HG03175 (cell line): ENCODE results near the gene COTL1.
A peak's percentile ranks its signal among the peaks of the same experiment; 100 is the strongest.

Experiments used
- ATAC-seq: cut with Tn5 transposase; IDR thresholded peaks from one replicate; pipeline ENCODE4 v1.9.1; 2021; ENCODE audit warnings: mild to moderate bottlenecking, moderate library complexity; ENCODE audit not compliant: unreplicated experiment

COTL1 gene

DNA sequence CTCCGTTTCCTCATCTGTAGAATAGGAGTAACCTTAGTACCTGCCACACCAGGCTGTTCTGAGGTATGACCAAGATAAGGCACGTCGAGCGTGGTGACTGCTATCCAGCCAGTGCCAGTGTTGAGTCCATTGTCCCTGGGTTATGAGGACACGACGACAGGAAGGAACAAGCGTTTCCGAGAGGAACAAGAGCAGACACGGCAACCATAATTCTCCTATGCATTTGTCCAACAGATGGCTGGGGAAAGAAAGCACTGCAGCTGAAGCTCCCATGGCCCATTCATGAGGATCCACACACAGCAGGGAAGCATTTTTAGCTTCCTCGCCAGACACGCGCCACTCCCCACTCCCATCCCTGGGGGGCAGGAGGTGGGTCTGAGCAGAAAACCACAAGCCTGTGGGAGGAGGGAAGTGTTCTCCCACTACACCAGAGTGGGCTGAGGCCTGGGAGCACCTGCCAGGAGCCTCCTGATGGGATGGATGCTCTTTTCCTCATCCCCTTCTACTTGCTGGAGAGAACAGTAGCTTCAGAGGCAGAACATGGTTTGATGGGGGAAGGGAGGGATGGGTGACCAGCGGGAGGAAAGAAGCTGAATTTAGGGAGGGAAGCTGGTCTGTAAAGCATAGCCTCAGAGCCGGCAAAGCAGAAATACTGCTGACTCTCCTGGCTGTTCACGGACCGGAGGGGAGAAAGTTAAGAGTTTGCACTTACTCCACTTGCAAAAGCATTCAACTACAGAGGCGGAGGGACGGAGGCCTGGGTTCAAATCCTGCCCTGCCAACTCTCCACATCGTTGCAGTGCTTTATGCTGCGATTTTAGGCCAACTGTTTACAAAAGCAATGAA, 2.7 kb downstream of the COTL1 start:
- ATAC-seq = no peak

DNA sequence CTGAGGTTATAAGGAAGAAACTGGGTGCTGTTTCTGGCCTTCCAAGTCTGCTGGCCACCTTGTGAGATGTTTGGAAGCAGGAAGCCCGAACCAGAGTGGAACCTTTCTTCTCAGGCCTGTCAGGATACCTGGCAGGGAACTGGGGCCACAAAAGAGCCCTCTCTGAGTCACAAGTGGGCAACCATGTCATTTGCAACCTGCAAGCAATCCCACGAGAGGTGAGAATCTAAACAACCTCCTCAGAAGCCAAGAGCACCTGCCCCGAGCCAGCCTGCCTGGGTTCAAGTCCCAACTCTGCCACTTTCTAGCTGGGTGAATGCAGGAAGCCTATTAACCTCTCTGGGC, 3.3 kb downstream of the COTL1 start:
- ATAC-seq = no peak

DNA sequence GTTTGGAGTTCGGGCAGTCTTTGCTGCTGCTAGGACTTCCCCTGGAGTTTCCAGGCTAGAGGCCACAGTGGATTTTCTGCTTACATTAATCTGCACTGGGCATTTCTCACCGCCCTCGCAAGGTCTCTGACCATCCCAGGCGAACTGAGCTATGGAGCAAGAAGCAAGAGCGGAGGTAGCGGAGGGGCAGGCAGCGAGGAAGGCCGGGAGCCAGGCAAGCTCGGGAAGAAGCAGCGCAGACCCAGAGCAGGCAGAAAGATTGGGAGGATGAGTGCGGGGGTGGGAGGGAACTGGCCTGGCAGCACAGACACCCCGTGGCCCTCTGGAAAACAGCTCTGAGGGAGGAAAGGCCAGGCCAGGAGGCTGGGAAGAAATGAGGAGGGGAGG, 3.8 kb downstream of the COTL1 start:
- no peak for ATAC-seq

DNA sequence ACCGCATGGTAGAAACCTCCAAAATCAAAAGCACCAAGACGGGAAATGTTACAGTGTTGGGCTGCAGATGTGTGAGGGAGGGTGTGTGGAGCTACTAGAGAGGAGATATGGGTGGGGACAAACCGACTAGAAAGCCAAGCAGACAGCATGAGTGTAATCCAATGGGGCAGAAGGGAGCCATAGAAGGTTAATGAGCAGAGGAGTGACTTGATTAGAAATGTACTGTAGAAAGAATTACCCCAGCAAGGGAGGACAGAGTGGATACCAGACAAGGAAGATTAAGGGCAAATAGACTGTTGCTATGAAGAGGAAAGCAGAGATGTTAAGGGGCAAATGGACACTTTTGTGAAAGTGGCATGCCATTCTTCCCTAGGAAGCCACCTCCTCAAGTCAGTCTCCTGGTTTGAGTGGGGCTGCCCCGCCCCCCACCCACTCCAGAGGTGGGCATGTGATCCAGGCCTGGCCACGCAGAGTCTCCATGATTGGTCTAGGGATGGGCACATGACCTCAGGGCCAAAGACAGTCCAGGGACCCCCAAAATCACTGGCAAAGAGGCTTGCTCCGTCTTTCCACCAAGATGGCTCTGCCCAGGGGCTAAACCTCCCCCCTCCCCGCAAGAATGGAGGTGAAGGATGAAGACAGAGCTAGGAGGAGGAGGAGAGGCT, 4.3 kb downstream of the COTL1 start:
- ATAC-seq = no peak

DNA sequence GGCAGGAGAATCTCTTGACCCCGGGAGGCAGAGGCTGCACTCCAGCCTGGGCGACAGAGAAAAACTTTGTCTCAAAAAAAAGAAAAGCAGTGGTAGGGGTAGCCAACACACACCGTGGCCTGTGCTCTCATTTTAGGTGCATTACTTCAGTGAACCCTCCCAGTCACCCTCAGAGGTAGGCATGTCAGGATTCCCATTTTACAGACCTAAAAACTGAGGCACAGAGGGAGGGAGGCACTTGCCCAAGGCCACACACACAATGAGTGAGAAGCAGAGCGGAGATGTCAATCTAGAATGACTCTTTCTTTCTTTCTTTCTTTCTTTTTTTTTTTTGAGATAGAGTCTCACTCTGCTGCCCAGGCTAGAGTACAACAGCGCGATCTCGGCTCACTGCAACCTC, 5.2 kb downstream of the COTL1 start:
- ATAC-seq = no peak

DNA sequence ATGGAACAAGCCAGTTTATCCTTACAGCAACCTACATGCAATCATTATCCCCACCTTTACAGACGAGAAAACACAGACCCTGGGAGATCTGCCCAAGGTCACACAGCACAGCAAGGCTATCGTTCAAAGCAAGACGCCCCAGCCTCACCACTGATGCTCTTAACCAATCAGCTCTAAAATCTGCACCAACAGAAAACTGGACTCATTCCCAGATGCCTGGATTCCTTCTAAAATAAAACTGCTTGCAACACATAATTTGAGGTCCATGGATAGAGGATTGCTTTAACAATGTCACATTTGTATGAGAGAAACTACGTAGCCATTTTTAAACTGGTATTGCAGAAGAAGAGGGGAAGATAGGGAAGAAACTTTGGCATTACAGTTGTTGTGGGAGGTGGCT, 6.8 kb downstream of the COTL1 start:
- ATAC-seq = no peak

DNA sequence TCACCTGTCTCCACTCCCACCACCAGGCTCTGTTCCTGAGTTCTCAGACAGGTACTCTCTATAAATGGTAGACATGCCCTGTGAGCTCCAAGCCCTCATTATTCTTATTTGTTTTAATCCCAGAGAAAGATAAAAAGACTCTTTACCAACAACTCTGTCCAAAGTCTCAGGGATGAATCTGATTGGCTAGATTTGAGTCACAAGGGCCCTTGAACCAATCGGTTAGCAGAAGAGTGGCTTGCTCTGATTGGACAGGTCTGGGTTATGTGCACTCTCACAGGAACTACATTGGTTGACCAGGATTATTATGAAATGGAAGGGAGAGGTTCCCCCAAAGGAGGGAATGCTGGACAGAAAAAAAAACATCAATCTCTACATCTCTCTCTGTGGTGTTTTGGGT, 7.5 kb downstream of the COTL1 start:
- no peak for ATAC-seq

DNA sequence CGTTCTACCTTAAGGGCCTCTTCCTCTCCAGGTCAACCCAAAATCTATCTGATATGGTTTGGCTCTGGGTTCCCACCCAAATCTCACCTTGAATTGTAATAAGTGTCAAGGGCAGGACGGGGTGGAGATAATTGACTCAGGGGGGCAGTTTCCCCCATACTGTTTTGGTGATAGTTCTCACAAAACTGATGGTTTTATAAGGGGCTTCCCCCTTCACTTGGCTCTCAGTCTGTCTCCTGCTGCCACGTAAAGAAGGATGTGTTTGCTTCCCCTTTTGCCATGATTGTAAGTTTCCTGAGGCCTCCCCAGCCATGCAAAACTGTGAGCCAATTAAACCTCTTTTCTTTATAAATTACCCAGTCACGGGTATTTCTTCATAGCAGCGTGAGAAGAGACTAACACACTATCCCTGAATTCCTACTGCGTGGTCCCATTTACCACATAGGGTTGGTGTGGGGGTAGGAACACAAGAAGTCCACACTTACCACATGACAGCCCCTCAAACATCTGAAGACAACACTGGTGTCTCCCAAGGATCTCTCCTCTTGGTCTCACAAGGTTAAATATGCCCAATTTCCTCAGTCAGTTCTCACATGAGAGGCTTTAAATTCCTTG, 8.2 kb downstream of the COTL1 start:
- ATAC-seq = no peak

DNA sequence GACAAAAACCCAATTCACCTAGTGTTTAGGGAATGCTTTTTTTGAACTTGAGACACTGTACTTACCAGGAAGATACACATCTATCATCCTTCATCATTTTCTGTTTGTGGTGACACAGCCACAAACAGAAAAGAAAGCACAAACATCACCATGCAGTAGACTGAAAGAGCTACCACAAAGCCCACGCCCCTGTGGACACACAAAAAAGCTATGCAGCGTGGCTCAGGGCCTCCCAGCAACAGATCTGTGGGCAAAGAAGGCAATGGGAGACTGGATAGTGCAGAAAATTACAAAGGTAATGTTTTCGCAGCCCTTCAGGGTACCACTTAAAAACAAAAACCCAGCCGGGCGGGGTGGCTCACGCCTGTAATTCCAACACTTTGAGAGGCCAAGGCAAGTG, 9.6 kb downstream of the COTL1 start:
- ATAC-seq = no peak

DNA sequence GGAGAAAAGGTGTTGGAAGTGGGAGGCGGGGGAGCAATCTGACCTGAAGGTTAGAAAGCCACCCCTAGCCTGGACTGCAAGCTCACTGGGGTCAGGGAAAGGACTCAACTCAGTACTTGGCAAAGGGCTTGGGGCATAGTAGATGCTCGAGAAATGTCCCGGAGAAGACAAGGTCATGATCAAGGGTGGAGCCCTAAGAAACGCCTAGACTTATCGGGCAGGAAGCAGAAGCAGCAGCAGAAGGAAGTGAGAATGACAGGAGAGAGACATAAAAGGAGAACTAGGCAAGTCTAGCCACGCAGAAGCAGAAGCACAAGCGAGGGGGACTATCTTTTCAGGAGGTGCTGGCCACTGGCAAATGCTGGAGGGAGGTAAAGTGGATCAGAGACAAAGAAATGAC, 10.2 kb downstream of the COTL1 start:
- ATAC-seq = peak; percentile 60

DNA sequence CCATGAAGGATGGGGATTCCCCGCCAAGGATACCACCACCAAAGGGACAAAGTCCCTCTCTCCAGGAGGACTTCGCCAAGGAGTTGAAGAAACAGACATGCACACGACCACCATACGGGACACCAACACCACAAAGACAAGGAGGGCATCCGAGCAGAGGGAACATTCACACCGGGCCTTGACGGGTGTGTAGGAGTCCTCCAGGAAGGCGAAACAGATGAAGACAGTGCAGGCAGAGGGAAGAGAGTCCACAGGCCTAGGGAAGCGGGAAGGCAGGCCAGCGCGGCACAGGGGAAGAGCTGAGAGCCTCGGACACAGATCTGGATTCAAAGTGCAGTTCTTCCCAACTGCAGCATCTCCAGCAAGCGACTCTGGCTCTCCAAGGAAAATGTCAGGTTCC, 10.8 kb downstream of the COTL1 start:
- ATAC-seq = no peak

DNA sequence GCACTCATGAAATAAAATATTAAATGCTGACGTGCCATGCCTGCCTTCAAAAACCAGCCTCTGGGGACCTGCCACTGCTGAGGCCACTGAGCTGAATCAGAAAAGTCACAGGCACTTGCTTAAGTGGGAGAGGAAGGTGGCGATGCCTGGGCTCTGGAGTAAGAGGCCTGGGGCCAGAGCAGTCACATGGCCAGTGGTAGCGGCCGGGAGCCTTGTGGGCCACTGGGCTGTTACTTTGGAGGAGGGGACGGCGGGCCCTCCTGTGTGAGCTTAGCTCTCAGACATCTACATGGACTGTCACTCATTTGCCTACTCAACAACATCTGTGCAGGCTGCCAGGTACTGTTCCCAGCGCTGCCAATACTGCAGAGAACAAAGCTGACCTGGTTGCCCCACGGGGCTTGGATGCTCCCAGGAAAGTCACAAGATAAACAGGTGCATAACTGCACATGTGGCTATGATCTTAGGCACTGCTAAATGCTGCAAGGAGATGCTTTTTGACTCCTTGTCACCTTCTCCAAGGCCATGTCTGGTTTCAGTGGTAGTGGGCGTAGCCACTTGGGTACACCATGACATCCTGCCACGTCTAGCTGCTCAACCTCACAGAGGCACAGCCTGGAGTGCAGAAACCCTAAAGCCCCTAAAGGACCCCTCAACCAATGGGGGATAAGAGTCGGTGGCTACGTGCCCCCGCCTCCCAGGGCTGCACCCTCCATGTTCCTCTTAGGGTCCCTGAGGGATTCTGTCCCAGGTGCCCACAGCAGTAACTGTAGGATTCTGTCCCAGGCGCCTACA, 11.6 kb downstream of the COTL1 start:
- no peak for ATAC-seq

DNA sequence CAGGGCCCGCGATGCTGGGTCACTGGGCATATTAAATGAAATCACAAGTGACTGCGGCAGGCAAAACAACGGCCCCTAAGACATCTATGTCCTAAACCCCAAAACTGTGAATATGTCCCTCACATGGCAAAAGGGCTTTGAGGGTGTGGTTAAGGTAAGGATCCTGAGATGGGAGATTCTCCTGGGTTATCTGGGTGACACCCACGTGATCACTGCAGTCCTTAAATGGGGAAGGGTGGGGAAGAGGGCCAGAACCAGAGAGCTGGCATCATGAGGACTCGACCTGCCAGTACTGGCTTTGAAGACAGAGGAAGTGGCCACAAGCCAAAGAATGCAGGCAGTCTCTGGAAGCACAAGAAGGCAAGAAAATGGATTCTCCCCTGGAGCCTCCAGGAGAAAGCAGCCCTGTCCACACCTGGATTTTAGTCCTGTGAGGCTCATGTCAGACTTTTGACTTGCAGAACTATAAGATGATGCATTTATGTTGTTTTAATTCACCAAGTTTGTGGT, 12.5 kb downstream of the COTL1 start:
- no peak for ATAC-seq

DNA sequence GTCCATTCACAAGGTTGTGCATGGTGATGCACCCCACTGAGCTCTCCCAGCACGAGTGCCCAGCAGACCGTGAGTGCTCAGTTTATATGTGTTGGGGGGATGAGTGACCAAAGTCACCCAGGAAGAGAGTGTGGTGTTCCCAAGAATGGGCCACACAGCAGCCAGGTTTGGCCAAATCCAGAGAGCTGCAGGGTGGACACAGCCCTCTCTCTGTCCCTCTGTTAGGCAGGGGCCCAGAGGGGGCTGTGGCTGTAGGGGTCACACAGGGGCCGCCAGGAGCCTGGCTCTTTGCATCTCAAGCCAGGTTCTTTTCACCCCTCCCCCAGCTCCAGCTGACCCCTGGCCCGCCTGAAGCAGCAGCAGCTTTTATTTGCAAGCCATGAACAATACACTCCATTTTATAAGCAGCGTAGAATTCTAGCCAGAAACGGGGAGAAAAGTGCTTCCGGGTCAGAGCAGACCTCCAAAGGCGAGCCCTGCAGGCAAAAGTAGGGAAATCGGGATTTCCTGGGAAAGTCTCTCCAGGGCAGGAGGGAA, 13.3 kb downstream of the COTL1 start:
- no peak for ATAC-seq

DNA sequence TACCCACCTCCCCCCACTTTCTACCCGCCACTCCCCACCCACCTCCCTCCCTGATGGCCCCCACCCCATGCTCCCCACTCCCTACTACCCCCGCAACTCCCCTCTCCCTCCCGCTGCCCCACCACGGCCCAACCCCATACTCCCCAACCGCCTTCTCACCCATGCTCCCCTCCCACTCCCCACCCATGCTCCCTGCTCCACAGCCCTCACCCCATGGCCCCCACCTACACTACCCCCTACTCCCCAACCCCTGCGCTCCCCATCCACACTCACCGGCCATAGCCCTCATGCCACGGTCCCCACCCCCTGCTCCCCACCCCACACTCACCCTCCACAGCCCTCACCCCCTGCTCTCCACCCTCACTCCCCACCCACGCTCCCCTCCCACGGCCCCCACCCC, 13.9 kb downstream of the COTL1 start:
- no peak for ATAC-seq

DNA sequence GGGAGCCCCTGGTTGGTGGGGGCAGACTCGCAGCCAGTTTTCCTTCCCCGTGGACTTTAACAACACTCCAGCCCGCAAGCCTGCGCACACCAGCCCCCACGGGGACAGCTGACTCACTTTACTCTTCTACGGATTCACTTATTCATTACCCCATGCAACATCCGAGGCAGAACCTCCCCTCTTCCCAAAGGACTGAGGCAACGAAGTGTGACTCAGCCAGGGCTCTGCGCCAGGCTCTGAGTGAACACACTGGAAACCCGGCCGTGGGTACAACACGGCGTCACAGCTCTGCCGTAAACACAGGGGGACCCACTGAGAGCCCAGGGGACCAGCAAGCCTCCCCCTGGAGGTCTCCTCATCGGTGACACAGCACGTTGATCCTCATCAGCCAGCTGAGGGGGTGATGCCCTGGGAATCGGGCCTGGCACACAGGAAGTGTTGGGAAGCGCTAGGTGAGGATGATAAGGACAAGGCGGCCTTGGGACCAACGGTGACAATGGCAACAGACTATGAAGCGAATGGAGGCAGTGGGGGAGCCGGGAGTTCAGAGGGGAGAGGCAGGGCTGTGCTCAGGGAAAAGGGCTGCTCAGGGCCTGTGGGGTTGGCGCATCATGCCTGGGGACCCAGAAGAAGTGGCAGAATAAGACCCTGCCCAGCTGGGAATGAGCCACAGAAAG, 14.6 kb downstream of the COTL1 start:
- no peak for ATAC-seq

DNA sequence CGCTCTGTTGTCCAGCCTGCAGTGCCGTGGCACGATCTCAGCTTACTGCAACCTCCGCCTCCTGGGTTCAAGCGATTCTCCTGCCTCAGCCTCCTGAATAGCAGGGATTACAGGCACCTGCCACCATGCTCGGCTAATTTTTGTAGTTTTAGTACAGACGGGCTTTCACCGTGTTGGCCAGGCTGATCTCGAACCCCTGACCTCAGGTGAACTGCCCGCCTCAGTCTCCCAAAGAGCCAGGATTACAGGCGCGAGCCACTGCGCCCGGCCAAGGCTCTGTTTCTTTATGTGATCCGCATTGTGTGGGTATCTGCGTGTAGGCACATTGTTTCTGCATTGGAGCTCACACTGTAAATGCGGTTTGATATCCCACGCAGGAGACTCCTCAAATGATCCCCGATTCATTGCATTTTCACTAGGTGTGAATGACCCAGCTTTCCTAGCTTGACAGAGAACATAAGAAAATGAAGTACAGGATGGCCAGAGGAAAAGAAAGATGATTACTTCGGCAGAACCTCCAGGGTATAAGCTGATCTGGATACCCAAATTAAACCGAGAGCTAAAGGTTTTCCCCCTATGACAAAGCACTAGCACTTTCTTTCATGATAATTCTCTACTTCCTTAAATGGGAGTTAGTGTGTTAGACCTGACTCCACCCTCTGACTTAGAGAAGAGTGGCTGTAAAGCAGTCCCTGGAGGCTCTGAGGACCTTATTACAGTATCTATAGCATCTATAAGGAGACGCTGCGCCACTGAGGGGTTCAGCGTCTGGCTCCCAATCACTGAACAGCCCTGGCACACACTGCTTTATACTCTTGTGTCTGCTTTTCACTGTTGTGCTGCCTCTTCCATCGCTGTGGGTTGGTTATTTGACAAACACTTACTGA, 17.3 kb downstream of the COTL1 start:
- ATAC-seq = peak; percentile 73

DNA sequence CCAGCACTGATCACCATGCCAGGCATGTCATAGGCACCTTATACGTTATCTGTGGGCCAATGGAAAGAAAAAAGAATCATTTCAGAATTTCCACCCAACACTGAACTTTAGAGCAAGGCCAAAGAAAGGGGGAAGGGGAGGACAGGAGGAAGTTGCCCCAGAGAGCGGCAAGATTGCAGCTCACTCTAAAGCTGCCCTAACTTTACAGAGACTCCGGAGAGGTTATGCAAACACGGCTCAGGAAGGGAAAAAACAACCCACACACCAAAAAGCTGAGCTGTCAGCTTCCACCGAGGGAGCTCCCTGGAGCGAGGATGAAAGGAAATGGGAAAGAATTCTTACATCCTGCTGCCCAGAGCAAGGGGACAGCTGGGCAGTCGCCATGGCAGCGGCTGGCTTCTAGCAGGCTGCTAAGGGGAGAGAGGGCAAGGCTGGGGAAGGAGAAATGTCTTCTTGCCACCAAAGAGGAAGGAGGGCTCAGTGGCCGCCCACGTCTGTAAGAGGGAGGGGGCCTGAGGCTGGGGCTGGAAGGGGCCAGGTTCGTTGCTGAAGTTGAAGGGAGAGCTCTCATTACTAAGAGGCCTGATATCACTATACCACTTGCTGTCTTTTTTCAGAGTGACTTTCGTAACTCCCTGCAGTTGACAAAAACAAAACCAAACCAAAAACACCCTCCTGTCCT, 18.2 kb downstream of the COTL1 start:
- ATAC-seq = no peak

DNA sequence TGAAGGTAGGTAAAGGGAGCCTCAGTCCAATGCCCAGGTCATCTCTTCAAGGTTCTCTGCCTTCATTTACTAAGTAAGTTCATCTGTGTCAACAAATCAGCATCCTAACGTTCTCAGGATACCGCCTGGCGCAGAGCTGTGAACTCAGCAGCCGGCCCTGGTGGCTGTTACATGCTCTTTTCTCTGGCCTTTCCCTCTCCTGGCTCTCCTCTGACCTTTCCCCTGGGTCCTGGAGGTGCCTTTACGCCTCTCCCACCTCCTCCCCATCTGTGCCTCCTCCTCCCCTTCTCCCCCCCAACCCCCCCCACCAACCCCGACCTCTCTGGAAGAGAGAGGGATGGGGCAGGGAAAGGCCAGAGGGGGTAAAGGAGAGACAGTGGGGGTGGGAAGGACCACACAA, 19.5 kb downstream of the COTL1 start:
- no peak for ATAC-seq
